GM20000 (cell line): ENCODE results near the gene CREB5.

Source experiments
- DNase-seq: peaks from one replicate; pipeline ENCODE4 v3.0.0; 2012; ENCODE audit warnings: low spot score
- CTCF ChIP-seq: IDR thresholded peaks from 2 replicates; pipeline ENCODE4 v1.5.1; 2012; ENCODE audit warnings: mild to moderate bottlenecking, control low read depth; ENCODE audit errors: extremely low read depth, missing control alignments

The CREB5 gene

GRCh38 chr7:28598586-28598985, 186.3 kb downstream of the CREB5 start:
- DNase-seq = no peak
- TF ChIP-seq CTCF = no peak

GRCh38 chr7:28599411-28599810, 187.1 kb downstream of the CREB5 start:
- no peak for DNase-seq
- TF ChIP-seq CTCF = no peak

GRCh38 chr7:28602282-28602681, 190.0 kb downstream of the CREB5 start:
- TF ChIP-seq CTCF = no peak
- DNase-seq = no peak

GRCh38 chr7:28605427-28606085, 193.2 kb downstream of the CREB5 start:
- TF ChIP-seq CTCF = no peak
- no peak for DNase-seq

- no peak for TF ChIP-seq CTCF
- no peak for DNase-seq
Observed at GRCh38 chr7:28606421-28606820, 194.1 kb downstream of the CREB5 start.

GRCh38 chr7:28607855-28608193, 195.5 kb downstream of the CREB5 start:
- TF ChIP-seq CTCF = no peak
- no peak for DNase-seq

GRCh38 chr7:28608237-28608656, 195.9 kb downstream of the CREB5 start:
- no peak for DNase-seq
- TF ChIP-seq CTCF = no peak

GRCh38 chr7:28608731-28609130, 196.4 kb downstream of the CREB5 start:
- DNase-seq = no peak
- no peak for TF ChIP-seq CTCF
